ENCODE measurements around the gene WASF3.
"Not testable (repeated sequence)": the region's sequence is repeated elsewhere in the genome, so short reads cannot be mapped to it uniquely, and the experiment has no call there.

Gene WASF3

GRCh38 chr13:26705536-26705935 is 148.1 kb downstream of the WASF3 start:
- DNase-seq: no peak
- intact Hi-C loops (cut with DNase I): no loop called here

GRCh38 chr13:26706381-26706780 is 148.9 kb downstream of the WASF3 start:
- intact Hi-C loops (cut with DNase I): no loop called here

GRCh38 chr13:26707122-26708006 is 149.9 kb downstream of the WASF3 start:
- intact Hi-C loops (cut with DNase I): loop anchor here (1.0 kb wide), 2 partner anchors 166 to 223 kb away; no protein-coding TSS in a partner anchor
- peak in 8 of 10 donors; percentile 49 to 92 (median 60) for DNase-seq

More at GRCh38 chr13:26706381-26706780, 148.9 kb downstream of the WASF3 start:
- DNase-seq: no peak

GRCh38 chr13:26708007-26708297 is 150.5 kb downstream of the WASF3 start:
- intact Hi-C loops (cut with DNase I): no loop called here
- no peak for DNase-seq

- no peak for DNase-seq
- intact Hi-C loops (cut with DNase I): no loop called here
These were observed 152.0 kb downstream of the WASF3 start for GRCh38 chr13:26709461-26709860.

- intact Hi-C loops (cut with DNase I): no loop called here
- peak in 2 of 10 donors; percentile 33 to 73 for DNase-seq
These were observed 152.7 kb downstream of the WASF3 start for GRCh38 chr13:26710166-26710565.

- intact Hi-C loops (cut with DNase I): no loop called here
- no peak for DNase-seq
These were observed 153.7 kb downstream of the WASF3 start for GRCh38 chr13:26711211-26711610.

- DNase-seq: no peak
- intact Hi-C loops (cut with DNase I): no loop called here
These were observed 155.9 kb downstream of the WASF3 start for GRCh38 chr13:26713341-26713740.

GRCh38 chr13:26716984-26717383 is 159.5 kb downstream of the WASF3 start:
- intact Hi-C loops (cut with DNase I): no loop called here
- DNase-seq: no peak

- intact Hi-C loops (cut with DNase I): no loop called here
- DNase-seq: no peak
These were observed 160.7 kb downstream of the WASF3 start for GRCh38 chr13:26718146-26718545.

GRCh38 chr13:26718872-26719271 is 161.4 kb downstream of the WASF3 start:
- no peak for DNase-seq
- intact Hi-C loops (cut with DNase I): no loop called here

- DNase-seq: peak in 1 of 10 donors; percentile 53
- intact Hi-C loops (cut with DNase I): no loop called here
These were observed 162.0 kb downstream of the WASF3 start for GRCh38 chr13:26719356-26719945.

- peak in 6 of 10 donors; percentile 23 to 88 (median 30) for DNase-seq
- intact Hi-C loops (cut with DNase I): no loop called here
These were observed 164.0 kb downstream of the WASF3 start for GRCh38 chr13:26721251-26722121.

GRCh38 chr13:26722321-26722720 is 164.8 kb downstream of the WASF3 start:
- intact Hi-C loops (cut with DNase I): no loop called here
- DNase-seq: peak in 1 of 10 donors; percentile 74

- intact Hi-C loops (cut with DNase I); DNase-seq: not testable (repeated sequence)
These were observed 166.1 kb downstream of the WASF3 start for GRCh38 chr13:26723620-26724019.

GRCh38 chr13:26726684-26727083 is 169.2 kb downstream of the WASF3 start:
- intact Hi-C loops (cut with DNase I): no loop called here
- no peak for DNase-seq

GRCh38 chr13:26727122-26727521 is 169.6 kb downstream of the WASF3 start:
- no peak for DNase-seq
- intact Hi-C loops (cut with DNase I): no loop called here

GRCh38 chr13:26727633-26728032 is 170.2 kb downstream of the WASF3 start:
- intact Hi-C loops (cut with DNase I): no loop called here
- DNase-seq: no peak

GRCh38 chr13:26735677-26736076 is 178.2 kb downstream of the WASF3 start:
- intact Hi-C loops (cut with DNase I): no loop called here

More at GRCh38 chr13:26735677-26736076, 178.2 kb downstream of the WASF3 start:
- DNase-seq: no peak
